HG02981 (cell line): ENCODE measurements around the gene CDC37.
"Not testable (repeated sequence)": the region's sequence is repeated elsewhere in the genome, so short reads cannot be mapped to it uniquely, and the experiment has no call there.

ENCODE experiments used
- ATAC-seq: cut with Tn5 transposase; IDR thresholded peaks from one replicate; pipeline ENCODE4 v1.9.1; 2021; ENCODE audit warnings: mild to moderate bottlenecking, moderate library complexity; ENCODE audit not compliant: unreplicated experiment

The CDC37 gene

DNA sequence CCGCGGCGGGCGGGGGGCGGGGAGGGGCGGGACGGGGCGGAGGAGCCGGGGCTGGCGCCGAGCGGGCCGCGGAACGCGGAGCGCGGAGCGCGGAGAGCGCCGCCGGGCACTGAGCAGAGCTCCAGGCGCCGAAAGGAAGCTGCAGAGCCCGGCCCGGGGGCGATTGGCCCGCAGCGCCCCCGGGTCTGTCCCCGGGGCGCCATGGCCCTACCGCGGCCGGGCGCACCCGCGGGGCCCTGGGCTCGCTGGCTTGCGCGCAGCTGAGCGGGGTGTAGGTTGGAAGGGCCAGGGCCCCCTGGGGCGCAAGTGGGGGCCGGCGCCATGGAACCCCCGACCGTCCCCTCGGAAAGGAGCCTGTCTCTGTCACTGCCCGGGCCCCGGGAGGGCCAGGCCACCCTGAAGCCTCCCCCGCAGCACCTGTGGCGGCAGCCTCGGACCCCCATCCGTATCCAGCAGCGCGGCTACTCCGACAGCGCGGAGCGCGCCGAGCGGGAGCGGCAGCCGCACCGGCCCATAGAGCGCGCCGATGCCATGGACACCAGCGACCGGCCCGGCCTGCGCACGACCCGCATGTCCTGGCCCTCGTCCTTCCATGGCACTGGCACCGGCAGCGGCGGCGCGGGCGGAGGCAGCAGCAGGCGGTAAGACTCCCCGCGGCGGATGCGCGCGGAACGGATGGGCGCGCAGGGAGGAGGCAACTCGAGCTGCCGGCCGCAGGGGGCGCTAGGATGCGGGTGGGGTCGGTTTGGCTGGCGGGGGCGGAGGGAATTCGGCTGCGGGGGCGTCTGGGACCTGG lies 17.3 kb upstream of the CDC37 start, which contains the start of gene PDE4A:
PDE4A (plus strand) TSS at position 95 of the 796 bp plus-strand sequence; CDS start at position 322, 227 bp downstream.
- no peak for ATAC-seq

DNA sequence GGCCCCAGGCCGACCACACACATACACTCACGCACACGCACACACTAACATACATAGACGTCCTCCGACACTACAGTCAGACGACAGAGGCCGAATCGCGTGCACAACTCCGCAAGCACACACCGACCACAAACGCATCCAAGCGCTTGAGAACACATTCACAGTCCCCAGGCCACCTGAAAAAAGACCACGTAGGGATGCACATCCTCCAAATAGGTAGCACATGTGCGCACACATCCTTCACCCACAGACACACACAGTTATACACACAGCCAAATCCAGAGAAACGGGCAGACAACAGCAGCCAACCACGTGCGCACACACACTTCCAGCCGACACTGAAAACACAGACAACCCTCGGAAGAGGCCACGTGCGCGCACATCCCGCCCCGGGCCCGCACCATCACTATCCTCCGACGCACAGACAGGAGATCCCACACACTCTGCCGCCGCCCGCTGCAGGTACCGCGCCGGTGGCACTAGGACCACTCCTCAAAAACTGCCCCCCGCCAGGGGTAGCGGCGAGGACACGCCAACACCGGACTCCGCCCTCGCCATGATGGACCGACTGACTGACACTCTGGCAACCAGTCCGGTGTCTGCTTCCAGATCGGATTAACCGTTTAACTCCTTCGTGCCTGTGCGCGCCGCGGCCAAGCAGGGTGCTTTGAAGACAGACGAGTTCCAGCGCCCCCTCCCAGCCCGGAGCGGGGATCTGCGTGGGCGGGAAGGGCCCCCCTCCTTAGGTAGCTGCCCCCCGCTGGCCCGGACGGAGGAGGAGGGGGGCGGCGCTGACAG lies 16.5 kb upstream of the CDC37 start:
- no peak for ATAC-seq

DNA sequence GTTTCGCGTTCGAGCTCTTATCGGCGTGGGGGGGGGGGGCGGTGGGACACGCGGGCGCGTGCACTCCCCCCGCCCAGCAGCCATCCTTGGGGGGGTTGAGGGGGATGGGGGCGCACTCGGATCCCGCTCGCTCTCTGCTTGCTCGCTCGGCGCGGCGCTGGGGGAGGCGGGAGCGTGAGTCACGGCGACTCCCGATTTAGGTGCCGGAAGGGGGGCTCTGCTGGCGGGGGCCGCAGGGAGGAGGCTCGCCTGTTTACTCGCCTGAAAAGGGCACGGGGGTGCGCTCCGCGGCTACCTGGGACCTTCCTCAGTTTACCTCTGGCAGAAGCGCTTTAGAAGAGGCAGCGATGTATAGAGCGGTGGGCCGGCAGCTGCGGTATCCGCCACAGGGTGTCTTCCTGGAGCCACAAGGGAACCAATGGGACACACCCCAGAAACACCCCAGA lies 15.9 kb upstream of the CDC37 start:
- ATAC-seq: no peak

DNA sequence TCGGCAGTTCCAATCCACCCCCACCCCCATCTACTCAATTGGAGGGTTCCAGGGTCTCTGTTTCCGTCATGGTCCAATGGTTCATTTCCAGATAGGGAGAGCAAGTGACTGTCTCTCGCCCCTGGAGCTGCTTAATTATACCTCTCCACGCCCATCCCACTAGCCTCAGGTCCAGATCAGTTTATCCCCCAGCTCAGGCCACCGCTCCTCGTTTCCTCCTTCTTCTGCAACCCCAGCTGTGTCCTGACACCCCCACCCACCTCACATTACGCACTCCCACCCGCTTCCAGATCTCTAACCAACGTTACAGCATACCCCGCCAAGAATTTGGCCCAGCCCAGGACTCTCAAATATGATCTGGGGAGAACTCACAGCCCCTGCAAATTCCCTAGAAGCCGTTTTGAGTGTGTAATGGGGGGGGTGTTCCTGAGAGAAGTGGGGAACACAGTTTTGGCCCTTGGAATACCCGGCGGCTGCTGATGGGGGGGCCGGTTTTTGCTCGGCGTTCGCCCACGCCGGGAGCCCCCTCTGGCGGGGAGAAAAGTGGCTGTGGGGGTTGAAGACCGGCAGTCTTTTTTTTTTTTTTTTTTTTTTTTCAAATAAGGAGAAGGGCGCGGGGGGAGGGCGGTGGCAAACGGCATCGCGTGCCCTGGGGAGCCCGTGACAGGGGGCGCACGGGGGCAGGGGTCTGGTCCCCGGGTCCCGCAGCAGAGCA lies 15.3 kb upstream of the CDC37 start:
- ATAC-seq: no peak

DNA sequence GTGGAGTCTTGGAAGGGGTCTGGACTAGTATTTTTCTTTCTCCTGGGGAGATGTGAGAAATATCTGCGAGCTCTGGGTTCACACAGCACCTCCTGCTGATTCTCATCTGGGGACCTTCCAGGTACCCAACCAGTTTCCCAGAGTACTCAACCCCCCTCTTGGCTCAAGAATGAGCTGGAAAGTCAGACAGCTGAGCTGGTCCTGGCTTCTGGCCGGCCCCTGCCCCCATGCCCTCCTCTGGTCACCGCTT lies 14.8 kb upstream of the CDC37 start:
- ATAC-seq: no peak

DNA sequence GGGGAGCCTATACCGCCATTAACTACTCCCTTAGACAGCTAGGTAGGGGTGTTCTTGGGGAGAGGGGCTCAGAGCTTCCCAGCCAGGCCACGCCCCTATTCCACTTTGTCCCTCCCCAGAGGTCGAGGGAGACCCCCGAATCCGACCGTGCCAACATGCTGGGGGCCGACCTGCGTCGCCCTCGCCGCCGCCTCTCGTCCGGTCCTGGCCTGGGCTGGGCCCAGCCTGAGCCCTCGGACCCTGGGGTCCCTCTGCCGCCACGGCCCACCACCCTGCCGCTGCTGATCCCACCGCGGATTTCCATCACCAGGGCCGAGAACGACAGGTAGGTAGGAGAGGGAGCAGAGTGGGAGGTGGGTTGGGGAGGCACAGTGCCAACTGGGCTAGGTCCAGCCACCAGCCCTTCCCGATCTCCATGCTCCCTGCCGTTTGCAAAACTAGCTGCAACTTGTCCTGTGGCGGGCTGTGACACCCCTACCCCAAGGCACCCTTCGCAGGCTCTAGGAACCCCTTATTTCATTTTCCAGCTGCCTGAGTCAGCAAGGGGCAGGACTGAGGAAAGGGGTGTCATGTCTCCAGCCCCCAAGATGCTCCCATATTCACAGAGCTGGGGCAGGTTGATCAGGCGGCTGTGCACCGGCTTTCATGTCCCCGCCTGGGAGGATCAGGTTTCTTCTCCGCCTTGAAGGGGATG lies 14.3 kb upstream of the CDC37 start:
- no peak for ATAC-seq

DNA sequence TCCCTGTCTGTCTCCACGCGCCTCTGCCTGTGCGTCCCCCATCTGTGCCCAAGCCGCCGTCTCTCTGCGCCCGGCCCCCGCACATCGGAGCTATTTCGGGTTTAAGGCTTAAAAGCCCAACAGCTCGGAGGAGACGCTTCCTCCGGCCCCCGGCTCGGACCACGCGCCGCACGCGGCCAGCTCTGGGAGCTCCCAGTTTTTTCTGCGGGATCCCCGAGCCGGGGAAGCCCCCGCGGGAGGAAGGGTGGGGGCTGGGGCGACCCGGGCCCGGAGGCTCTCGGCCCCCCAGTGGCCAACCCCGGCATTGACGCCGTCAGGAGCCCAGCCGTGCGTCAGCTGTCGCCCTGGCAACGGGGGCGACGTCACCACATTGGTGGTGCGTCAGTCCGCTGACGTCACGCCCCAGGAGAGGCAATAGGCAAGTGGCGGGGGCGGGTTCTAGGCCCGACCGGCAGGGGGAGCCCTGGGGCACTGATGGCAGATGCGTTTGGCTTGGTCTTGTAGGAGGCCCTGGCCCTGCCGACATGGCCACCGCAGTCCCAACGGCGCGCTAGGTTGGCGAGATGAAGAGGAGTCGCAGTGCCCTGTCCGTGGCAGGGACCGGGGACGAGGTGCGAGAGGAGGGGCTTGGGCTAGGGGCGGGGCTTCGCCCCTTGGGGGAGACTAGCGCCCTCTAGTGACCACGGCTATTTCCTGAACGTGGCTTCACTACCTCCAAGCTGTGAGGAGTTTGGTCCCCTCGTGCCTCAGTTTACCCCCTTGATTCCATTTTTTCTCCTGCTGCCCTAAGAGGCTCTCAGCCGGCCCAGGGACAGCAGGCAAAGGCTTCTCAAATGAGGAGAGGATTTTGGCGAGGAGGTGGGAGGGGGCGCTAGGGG lies 13.3 kb upstream of the CDC37 start:
- ATAC-seq: peak; percentile 57

DNA sequence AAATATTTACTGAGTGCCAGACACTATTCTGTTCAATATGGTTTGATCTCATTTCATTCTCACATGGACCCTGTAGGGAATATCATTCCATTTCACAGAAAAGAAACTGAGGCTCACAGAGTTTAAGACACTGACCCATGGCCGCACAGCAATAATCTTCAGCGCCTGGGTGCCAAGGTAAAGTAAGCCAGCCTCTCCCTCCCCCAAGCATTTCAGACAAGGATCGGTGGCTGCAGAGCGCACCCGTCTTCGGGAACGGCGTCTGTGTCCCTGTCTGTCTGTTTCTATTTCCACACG lies 12.7 kb upstream of the CDC37 start:
- ATAC-seq: no peak

DNA sequence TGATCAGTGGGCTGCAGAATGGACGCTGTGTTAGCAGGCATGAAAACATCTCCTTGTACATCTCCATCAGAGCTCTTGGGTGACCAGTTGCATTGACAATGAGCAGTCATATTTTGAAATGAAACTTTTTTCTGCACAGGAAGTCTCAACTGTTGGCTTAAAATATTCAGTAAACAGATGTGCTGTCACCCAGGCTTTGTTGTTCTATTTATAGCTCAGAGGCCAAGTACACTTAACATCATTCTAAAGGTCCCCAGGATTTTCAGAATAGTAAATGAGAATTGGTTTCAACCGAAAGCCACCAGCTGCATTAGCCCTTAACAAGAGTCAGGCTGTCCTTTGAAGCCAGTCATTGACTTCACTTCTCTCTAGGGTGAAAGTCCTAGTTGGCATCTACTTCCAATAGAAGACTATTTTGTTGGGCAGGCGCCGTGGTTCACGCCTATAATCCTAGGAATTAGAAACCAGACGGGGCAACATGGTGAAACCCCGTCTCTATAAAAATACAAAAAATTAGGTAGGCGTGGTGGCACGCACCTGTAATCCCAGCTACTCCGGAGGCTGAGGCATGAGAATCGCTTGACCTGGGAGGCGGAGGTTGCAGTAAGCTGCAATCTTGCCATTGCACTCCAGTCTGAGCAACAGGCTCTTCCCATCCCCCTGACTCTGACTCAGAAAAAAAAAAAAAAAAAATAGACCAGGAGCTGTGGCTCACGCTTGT lies 9.1 kb upstream of the CDC37 start:
- ATAC-seq: peak; percentile 45

DNA sequence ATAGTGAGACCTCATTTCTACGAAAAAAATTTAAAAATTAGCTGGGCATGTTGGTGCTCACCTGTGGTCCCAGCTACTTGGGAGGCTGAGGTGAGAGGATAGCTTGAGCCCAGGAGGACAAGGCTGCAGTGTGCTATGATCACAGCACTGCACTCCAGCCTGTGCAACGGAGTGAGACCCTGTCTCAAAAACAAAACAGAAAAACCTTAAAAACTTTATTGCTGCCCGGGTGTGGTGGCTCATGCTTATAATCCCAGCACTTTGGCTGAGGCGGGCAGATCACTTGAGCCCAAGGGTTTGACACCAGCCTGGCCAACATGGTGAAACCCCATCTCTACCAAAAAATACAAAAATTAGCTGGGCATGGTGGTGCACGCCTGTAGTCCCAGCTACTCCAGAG lies 7.9 kb upstream of the CDC37 start:
- not testable (repeated sequence) for ATAC-seq

DNA sequence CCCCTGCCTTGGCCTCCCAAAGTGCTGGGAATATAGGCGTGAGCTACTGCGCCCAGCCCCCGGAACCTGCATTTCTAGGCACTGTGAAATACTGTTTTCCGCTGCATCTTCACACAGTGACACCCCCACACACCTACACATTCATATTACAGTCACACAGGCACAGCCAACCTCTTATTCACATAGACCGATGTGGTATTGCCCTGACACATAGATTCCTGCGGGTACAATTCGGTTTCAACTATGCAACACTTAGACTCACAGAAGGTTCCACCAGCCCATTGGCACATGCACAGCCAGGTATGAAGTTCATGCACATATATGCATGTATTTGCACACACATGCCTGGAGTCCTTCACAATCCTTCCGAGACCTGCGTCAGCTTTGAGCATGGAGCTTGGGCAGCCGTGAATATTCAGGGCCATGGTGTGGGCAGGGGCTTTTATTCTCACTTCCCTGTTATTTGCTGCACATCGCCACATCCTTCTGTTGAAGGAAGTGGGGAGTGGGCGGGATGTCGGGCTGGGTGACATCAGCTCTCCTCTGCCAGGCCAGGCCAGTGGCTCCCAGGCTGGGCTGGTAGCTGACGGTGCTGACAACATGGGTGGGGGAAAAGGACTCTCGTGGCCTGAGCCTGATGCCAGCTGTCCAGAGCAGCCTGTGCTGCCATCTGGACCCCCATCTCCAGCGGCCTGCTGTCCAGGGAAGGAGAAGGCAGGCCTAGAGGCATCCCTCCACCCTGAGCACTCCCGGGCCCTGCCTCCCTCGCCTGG lies 5.4 kb upstream of the CDC37 start:
- ATAC-seq: no peak

DNA sequence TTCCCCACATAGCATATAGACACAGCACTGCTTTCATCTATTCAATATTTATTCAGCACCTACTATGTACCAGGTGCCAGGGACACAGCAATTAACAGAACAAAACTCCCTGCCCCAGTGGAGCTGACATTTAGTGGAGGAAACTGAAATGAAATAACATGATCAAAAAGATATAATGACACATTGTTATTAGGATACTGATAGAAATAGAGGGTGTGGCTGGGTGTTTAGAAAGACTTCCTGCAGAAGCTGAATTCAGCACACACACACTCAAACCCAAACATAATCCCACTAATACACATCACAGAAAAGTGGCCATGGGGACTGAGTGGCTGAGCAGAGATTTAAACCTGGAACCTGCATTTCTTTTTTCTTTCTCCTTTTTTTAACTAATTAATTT lies 3.8 kb upstream of the CDC37 start:
- no peak for ATAC-seq

DNA sequence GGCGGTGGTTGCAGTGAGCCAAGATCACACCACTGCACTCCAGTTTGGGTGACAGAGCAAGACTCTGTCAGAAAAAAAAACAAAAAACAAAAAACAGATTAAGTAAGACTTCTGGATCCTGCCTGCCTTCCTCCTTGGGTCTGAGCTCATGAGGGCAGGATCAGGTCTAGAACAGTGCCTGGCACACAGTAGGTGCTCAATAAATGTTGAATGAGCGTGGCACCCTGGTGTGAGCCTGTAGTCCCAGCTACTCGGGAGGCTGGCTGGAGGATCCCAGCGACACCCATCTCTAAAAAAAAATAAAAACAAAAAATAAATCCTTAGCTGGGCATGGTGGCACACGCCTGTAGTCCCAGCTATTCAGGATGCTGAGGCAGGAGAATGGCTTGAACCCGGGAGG lies 2.8 kb upstream of the CDC37 start:
- ATAC-seq: no peak

DNA sequence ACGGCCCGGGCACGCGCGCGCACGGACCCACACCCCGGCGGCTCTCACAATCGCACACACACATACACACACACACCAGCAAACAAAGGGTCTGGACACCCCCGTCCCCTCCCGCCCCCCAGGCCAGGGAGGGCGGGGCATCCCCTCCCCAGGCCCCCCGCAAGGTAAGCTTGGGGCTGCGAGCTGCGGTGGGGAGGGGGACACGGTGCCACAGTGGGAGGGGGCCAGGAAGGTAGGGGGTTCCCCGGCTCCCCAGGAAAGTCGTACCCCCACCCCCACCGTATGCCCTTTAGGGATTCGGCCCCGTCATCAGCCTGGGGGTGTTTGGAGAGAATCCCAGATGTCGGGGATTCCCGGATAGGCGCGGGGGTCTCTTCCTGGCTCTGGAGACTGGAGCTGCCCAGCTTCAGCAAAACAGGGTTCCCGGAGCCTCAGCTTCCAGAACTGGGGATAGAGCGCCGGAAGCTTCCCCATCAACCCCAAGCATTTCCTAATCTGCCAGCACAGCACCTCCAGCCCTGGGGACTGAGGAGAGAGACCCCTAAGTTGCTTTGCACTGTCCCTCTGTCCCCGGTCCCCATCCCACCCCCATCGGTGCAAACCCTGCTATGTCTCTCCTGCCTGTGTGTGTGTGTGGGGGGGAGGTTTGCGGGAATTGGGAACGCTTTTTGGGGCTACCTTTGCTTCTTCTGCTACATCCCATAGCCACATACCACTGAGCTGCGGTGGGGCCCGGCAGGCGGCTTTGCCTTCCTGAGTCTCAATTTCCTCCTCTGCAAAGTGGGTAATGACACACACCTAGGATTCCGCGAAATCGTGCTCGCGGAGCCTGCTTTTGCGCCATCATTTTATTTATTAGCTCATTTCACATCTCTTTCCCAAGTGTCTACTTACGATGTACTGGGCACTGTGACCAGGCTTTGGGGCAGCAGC lies 1.8 kb upstream of the CDC37 start:
- no peak for ATAC-seq

DNA sequence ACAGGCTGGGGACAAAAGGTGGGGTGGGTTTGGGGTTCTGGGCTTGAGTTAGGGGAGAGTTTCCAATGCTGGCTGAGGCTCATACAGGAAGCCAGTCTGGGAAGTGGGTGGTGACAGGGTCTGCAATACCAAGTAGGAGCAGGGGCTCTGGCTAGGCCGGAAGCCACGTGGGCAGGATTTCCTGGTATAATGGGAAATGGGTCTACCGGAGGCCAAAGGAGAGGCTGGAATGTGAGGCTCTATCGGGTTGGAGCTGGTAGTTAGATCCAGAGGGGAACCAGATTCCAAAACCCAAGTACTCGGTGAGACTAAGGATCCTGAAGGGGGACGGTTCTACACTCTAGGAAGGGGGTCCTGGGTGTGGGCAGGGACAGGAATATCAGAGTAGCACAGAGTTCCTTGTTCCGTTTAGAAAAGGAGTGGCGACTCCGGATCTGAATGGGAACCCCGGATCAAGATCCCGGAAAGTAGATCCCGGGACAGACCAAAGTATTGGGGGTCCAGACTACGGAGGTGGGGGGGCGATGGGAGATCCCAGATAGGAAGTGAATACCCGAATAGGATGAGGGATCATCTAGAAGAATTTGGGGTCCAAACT lies 802 bp downstream of the CDC37 start:
- ATAC-seq: no peak

DNA sequence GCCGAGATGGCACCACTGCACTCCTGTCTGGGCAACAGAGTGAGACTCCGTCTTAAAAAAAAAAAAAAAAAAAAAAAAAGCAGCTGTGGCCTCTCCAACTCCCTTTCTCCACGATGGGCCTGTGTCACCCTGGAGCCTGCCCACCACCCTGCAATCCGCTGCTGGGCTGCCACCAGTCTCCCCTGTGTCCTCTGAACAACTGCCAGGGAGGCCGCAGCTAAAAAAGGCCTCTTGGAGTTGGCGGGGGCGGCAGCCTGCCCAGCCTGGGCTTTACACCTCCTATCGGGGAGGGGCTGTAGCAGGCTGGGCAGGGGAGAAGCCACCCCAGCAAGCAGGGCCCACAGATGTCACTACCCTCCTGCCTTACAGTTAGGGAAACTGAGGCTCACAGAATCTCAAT lies 3.5 kb downstream of the CDC37 start:
- ATAC-seq: no peak

DNA sequence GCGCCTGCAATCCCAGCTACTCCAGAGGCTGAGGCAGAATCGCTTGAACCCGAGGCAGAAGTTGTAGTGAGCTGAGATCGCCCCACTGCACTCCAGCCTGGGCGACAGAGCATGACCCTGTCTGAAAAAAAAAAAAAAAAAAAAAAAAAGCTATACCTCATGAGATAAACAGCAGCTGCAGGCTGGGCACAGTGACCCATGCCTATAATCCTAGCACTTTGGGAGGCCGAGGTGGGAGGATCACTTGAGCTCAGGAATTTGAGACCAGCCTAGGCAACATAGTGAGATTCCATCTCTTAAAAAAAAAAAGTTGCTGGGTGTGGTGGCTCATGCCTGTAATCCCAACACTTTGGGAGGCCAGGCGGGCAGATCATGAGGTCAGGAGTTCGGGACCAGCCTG lies 4.0 kb downstream of the CDC37 start:
- ATAC-seq: not testable (repeated sequence)

DNA sequence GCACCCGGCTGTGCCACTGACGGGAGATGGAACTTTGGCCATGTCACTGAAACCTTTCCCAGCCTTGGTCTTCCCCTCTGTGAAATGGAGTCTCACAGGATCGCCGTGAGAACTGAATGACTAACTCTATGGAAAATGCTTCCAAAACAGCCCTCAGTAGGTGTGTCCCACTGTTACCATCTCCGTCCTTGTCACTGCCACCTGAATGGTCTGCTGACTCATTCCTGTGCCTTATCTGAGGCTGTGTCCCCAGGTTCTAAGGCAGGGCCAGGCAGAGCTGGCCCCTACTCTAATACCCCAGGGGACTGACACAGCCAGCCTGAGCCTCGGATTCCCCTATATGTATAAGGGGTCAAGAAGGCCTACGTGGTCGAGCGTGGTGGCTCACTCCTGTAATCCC lies 4.5 kb downstream of the CDC37 start:
- ATAC-seq: no peak
